Osteocyte (in vitro differentiated cells): Measurements from ENCODE around the gene SPESP1. TPM values are rescaled to one million over a fixed set of nuclear protein-coding genes. Genes with fewer than 3 reads are reported as not detected.
A peak's percentile ranks its signal among the peaks of the same experiment; 100 is the strongest.

Experiments
- DNase-seq: peaks from one replicate; pipeline ENCODE4 v3.0.0; 2021; ENCODE audit warnings: mixed read lengths; ENCODE audit not compliant: unreplicated experiment; ENCODE audit errors: extremely low spot score
- H3K27ac Mint-ChIP-seq: one replicate; pipeline ENCODE4 v1.8.0; 2021; ENCODE audit warnings: mild to moderate bottlenecking, mixed read lengths; ENCODE audit not compliant: unreplicated experiment
- H3K27me3 Mint-ChIP-seq: one replicate; pipeline ENCODE4 v1.8.0; 2021; ENCODE audit warnings: mixed read lengths; ENCODE audit not compliant: unreplicated experiment
- H3K36me3 Mint-ChIP-seq: one replicate; pipeline ENCODE4 v1.8.0; 2021; ENCODE audit warnings: mixed read lengths; ENCODE audit not compliant: unreplicated experiment
- H3K4me1 Mint-ChIP-seq: one replicate; pipeline ENCODE4 v1.8.0; 2021; ENCODE audit warnings: mixed read lengths; ENCODE audit not compliant: unreplicated experiment
- H3K4me3 Mint-ChIP-seq: one replicate; pipeline ENCODE4 v1.8.0; 2021; ENCODE audit warnings: mild to moderate bottlenecking, moderate library complexity, mixed read lengths; ENCODE audit not compliant: unreplicated experiment
- H3K9me3 Mint-ChIP-seq: one replicate; pipeline ENCODE4 v1.8.0; 2021; ENCODE audit warnings: mixed read lengths; ENCODE audit not compliant: unreplicated experiment
- CTCF ChIP-seq: fragments of 200-600 bp; sonication (generic); IDR thresholded peaks from 2 replicates; pipeline ENCODE4 v1.5.0; 2021; ENCODE audit warnings: antibody characterized with exemption, mild to moderate bottlenecking, moderate library complexity
- total RNA-seq: library from RNA; stranded (reverse); gene quantifications from 2 replicates; pipeline ENCODE4 v1.2.1, GENCODE V29; 2021

Gene SPESP1
- total RNA-seq, 1 donor from 2014 or later: not detected

GRCh38 chr15:68909601-68910100 lies 20.7 kb upstream of the SPESP1 start:
- Mint-ChIP-seq H3K27me3 (peaks cover 74% of the 10 kb centered on the region), H3K4me1 (no peaks in the 10 kb centered on the region), H3K36me3 (peaks cover 2% of the 10 kb centered on the region), H3K9me3 (no peaks in the 10 kb centered on the region), H3K4me3 (no peak overlapping the region), H3K27ac (no peak overlapping the region)
- TF ChIP-seq CTCF: no peak
- no peak for DNase-seq

GRCh38 chr15:68910341-68910740 lies 20.0 kb upstream of the SPESP1 start:
- peaks cover 2% of the 10 kb centered on the region for H3K9me3 Mint-ChIP-seq
- TF ChIP-seq CTCF: no peak
- H3K4me1 Mint-ChIP-seq: peaks cover 4% of the 10 kb centered on the region
- H3K27ac Mint-ChIP-seq: no peak overlapping the region
- H3K36me3 Mint-ChIP-seq: peaks cover 2% of the 10 kb centered on the region
- peaks cover 69% of the 10 kb centered on the region for H3K27me3 Mint-ChIP-seq
- H3K4me3 Mint-ChIP-seq: no peak overlapping the region
- no peak for DNase-seq

- H3K36me3 Mint-ChIP-seq: peaks cover 2% of the 10 kb centered on the region
- peaks cover 5% of the 10 kb centered on the region for H3K4me1 Mint-ChIP-seq
- peaks cover 4% of the 10 kb centered on the region for H3K9me3 Mint-ChIP-seq
- no peak overlapping the region for H3K4me3 Mint-ChIP-seq
- peaks cover 67% of the 10 kb centered on the region for H3K27me3 Mint-ChIP-seq
- H3K27ac Mint-ChIP-seq: no peak overlapping the region
- no peak for TF ChIP-seq CTCF
- DNase-seq: no peak
Observed at GRCh38 chr15:68910816-68911215, 19.5 kb upstream of the SPESP1 start.

- no peak overlapping the region for H3K4me3 Mint-ChIP-seq
- no peak for TF ChIP-seq CTCF
- H3K27ac Mint-ChIP-seq: no peak overlapping the region
- no peaks in the 10 kb centered on the region for H3K36me3 Mint-ChIP-seq
- H3K4me1 Mint-ChIP-seq: peaks cover 5% of the 10 kb centered on the region
- H3K9me3 Mint-ChIP-seq: no peaks in the 10 kb centered on the region
- H3K27me3 Mint-ChIP-seq: peaks cover 66% of the 10 kb centered on the region
- no peak for DNase-seq
Observed at GRCh38 chr15:68921926-68922325, 8.4 kb upstream of the SPESP1 start.

GRCh38 chr15:68924866-68925560 lies 5.3 kb upstream of the SPESP1 start:
- peaks cover 65% of the 10 kb centered on the region for H3K27me3 Mint-ChIP-seq
- no peaks in the 10 kb centered on the region for H3K36me3 Mint-ChIP-seq
- no peak overlapping the region for H3K27ac Mint-ChIP-seq
- peak; percentile 95 for TF ChIP-seq CTCF
- no peaks in the 10 kb centered on the region for H3K9me3 Mint-ChIP-seq
- H3K4me3 Mint-ChIP-seq: no peak overlapping the region
- peak; percentile 93 for DNase-seq
- peaks cover 5% of the 10 kb centered on the region for H3K4me1 Mint-ChIP-seq
